8988T (cell line): ENCODE measurements around the gene DCTN2.
"Not testable (repeated sequence)": the region's sequence is repeated elsewhere in the genome, so short reads cannot be mapped to it uniquely, and the experiment has no call there.

Source experiments
- DNase-seq: peaks from one replicate; pipeline ENCODE4 v3.0.0; 2011

Gene DCTN2

DNA sequence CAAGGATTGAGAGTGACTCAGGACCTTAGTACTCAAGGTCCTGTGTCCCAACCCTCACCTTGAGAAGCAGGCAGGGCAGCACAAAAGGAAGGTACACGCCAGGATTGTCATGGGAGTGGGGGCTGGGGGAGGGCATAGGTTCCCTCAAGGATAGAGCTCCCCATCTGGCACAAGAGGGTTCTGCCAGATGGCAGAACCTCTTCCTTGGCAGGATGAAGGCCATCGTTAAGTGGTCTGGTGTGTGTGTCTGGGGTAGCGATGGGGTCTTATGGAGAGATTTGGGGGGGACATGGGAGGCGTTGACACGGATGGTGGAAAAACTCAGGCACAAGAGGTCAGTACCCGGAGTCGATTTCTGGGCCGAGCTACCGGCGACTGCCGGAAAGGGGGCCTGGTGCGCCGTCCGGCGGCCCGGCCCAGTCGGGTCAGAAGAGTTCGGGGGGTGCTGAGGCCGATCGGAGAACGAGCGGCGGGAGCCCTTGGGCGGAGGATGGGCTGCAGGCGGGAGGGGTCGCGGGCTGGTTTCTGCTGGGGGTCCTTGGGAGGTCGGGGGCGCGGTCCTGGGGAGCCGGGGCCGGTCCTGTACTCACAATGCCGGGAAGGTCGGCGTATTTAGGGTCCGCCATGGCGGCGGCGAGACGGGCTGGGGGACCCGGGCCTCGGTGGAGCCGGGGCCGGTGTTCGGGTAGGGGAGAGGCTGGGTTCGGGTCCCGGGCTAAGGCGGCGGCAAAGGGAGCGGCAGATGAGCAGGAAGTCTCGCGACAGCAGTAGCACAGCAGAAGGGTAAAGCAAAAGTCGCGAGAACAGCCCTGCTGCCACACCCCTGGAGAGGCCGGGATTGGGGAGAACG, at the start of gene DCTN2:
DCTN2 (minus strand) TSS at position 755 of the 850 bp plus-strand sequence; CDS start at position 626, 129 bp downstream.
- DNase-seq, result peak; percentile 95

DNA sequence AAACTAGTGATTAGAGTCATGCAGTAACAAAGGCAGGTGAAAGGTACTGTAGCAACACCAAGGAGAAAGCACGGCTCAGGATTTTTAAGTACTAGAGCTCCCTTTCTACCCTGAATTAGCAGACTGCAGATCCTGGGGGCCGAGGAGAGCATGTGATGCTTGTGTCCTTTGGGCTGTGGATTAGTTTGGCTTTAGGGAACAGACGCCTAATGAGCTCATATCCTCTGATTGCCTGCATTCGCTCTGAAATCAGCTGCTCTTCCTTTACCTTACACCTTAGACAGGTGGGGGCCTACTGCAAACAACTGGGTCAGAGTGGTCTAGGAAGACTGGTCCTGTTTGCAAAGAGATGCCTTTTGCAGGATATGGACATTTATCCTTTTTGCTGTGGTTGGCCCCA, 46.2 kb upstream of the DCTN2 start:
- DNase-seq, result no peak

DNA sequence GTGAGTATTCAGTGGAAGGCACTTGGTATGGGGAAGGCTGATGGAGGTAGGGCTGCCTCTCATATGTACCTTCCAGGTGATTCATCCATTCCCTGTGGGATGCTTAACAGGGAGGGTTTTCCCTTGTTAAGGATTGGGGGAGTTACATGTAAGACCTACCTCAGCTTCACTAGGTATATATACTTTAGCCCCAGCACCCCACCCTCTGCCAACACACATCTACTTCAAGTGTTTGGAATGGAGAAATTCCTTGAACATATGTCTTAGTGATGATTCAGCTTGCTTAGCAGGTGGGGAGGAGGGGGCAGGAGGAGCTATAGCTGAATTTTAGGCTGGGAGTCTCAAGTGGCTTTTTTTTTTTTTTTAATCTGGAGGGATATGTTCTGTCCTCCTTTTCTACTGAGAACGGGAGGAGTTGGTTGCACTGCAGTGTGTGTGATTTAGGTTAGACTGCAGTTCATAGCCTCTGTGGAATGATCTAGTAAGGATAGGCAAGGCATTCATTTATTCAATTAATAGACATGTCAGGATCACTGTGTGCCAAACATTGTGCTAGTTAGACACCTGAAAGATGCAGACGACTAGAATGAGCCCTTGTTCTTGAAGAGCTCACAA, 45.7 kb upstream of the DCTN2 start:
- DNase-seq, result no peak

DNA sequence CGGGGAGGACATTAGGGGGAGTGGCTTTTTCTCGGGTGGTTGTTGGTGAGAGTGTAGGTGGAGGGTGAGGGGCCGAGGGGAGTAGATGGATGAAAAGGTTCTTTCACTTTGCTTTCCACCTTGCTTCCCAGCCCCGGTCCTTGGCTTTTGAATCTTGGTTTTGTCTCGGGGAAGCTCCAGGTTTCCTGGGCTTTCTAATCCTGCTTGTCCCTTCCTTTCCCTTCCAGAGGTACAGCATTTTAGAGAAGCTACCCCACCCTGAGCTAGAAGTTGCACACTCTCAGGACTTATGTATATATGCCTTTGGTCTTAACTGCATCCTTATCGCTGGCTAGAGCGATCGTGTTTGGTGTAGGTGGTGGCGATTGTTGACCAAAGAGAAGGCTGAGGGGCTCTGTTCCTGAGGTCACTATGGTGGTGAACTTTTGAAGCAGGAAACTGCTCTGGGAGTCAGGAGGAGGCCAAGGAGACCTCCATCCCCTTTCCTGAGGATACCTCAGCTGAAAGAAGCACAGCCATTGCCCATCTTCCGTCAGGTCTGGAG, 44.9 kb upstream of the DCTN2 start:
- DNase-seq, result no peak

DNA sequence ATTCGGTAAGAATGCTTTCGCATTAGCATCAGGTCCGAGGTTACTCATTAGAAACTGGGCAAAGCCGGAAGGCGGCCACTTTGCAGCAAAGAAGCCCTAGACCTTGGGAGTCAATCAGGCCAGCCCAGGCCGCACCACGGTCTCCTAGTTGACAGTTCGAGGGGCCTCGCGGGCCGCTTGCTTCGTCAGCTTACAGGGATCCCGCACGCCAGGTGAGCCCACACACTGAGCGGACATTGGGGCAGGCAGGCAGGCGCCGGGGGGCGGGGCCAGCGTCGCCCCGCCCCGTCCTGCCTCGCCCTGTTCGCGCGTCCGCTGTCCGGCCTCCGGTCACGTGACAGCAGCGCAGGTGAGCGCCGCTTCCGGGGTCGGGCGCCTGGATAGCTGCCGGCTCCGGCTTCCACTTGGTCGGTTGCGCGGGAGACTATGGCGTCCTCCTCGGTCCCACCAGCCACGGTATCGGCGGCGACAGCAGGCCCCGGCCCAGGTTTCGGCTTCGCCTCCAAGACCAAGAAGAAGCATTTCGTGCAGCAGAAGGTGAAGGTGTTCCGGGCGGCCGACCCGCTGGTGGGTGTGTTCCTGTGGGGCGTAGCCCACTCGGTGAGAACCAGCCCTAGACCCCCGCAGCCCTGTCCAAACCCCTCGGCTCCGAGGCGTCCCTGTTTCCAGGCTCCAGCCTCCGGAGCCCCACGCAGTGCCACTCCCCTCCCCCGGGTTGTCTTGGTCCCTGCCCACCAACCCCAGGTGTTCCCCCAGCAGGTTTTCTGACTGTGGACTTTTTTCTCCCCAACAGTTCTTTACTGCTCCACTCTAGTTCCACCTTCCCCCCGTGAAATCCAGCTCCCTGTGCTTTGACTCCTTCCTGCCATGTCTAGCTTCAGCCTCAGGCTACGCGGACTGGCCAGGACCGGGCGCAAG, 44.1 kb upstream of the DCTN2 start, which contains the start of gene PIP4K2C:
PIP4K2C (plus strand) TSS at position 329 of the 918 bp plus-strand sequence; CDS start at position 427, 98 bp downstream.
- peak; percentile 77 for DNase-seq

DNA sequence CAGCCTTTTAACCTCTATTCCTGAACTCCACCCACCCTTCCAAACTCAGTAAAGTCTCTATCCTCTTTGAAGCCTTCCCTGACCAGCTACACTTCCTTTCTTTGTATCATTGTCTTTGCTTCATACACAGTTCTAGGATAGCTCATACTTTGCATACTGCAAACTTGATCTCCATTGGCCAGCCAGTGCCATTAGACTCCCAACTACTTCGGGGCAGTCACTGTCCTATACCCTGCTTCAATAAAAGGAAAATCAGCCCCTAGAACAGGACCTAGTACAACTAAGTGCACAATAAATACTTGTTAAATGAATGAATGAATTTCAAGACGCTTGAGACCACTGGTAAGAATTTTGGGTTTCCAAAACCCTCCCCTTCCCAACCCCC, 43.5 kb upstream of the DCTN2 start:
- no peak for DNase-seq

DNA sequence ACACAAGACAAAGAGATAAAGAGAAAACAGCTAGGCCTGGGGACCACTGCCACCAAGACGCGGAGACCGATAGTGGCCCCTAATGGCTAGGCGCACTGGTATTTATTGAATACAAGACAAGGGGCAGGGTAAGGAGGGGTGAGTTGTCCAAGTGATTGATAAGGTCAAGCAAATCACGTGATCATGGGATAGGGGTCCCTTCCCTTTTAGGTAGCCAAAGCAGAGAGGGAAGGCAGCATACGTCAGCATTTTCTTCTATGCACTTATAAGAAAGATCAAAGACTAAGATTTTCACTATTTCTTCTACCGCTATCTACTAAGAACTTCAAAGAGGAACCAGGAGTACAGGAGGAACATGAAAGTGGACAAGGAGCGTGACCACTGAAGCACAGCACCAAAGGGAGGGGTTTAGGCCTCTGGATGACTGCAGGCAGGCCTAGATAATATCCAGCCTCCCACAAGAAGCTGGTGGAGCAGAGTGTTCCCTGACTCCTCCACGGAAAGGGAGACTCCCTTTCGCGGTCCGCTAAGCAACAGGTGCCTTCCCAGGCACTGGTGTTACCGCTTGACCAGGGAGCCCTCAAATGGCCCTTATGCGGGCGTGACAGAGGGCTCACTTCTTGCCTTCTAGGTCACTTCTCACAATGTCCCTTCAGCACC, 42.1 kb upstream of the DCTN2 start:
- not testable (repeated sequence) for DNase-seq

DNA sequence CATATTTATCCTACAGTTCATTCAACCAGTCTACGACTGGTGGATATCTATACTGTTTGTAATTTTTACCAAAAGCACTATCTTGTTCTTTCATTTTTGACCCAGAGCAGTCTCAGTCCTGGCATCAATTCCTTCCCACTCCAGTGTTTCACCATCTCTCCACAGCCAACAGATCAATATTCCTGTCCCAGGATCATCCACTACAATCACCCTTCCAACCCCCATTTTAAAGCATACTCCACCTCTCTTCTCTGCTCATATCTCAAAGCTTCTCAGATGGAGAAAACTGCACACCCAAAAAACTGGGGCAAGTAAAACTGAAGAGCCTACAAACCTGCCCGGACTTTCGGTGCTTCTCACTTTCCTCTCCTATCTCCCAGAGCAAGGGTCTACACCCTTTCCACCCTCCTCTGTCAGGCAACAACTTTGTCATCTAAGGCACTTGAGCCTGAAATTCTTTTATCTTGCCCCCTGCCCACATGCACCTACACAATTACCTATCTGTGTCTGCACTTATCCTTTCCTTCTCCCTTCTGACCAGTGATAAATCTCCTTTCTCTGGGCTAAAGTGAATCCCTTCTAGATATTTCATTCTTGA, 39.9 kb upstream of the DCTN2 start:
- no peak for DNase-seq

DNA sequence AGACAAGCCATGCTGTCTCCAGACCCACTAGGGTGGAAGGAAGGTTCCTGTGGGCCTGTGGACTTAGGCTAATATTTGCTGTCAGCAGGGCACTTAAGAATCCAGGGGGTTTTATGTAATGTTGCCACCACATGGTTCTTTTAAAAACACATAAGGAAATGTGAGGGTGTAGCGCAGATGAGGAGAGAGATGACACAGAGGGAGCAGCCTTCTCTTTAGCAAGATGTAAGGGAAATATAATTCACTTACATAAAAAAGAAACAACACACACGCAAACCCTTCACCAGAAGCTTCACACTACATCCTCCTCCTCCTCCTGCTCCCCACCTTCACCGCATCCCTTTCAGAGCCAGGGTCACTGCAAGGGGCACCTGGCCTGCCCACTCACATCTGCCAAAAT, 39.1 kb upstream of the DCTN2 start:
- no peak for DNase-seq

DNA sequence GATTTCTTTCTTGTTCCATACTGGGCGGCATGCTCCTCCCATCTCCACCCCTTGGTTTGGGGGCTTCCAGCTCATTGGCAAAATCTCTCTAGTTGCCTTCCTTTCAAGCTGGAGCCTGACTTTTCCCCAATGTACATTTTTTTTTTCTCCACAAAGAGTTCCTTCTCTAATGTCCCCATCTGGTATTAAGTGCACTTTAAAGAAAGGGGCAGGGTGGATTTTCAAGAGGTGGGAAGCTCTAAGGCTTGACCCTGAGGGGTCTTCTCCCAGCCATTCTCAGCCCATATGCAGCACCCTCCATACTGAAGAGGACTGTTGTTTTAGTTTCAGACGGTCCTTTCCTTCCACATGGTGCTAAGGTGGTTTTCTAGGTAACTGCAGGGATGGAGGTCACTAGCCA, 38.2 kb upstream of the DCTN2 start:
- DNase-seq, result no peak

DNA sequence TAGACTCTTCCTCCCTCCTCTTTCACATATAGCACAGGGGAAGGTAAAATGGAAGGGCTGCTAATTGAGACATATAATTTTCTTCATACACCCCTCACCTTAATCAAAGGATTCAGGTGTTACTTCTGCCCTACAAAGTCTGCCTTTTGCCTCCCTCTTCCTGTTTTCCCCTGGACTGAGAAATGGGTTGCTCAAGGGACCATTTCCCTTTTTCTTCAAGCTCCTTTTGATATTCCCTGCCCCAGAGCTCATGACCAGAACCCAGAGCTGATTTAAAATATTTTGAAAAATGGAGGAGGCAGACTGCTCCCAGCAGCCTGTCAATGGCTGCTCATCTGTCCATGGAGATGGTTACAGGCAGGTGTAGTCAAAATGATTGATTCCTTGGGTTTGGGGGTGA, 37.7 kb upstream of the DCTN2 start:
- no peak for DNase-seq

DNA sequence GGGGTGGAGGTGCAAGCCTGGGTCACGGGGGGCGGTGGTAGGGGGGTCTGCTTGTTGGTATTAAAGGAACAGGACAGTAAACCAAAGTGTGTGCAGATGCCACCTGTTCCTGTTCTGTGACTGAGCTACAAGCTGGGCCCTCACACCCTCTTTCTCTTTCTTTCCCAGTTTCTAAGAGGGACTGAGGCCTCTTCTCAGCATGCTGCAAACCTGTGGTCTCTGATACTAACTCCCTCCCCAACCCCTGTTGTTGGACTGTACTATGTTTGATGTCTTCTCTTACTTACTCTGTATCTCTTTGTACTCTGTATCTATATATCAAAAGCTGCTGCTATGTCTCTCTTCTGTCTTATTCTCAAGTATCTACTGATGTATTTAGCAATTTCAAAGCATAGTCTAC, 37.1 kb upstream of the DCTN2 start:
- DNase-seq, result no peak

DNA sequence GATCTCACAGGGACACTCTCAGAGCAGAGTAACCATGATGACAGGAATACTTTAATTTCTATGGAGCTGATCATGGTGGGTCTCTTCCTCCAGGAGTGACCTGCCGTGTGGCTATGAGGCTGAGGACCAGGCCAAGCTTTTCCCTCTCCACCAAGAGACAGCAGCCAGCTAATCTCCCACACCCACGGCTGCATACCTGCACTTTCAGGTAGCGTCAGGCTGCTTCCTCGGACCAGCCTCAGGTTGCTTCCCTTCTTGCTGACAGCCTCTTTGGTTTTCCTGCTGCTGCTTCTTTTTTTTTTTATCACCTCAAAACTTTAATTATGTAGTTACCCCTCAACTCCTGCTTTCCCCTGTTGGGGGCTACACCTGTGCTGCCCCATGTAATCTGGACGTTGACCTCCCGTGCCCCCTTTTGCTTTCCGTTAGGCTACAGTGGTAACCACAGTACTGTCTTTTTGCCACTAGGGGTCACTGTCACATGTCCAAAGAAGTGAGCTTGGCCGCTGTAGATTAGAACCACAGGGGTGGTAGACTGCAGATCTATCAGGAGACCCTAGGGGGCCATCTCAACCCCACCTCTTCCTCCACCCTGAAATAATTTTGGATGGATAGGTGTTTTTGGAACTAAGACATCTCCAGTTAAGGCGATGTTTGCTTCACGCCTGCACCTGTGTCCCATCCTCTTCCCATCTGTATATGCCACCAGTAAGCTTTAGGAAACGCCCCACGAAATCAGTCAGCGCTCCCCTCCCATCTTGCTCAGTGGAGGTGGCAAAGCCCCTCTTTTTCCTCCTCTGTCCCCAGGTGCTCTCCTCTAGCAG, 36.2 kb upstream of the DCTN2 start:
- DNase-seq, result peak; percentile 84

DNA sequence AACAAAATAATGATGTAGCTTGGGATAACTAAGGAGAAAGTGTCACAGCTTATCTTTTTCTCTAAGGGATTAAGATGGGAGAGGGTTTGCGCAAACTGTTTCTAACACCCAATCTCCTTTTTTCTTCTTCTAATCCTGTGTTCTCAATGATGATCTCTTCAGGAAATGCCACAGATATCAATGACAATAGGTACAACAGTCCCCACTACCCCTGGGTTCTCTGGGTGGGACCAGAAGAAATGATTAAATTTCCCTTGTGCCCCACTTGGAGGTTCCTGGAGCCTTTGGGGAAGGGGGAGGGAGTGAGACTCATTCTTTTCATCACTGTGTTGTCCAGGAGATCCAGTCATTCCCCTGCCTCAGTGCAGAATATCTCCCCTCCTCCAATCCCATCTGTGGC, 35.4 kb upstream of the DCTN2 start:
- no peak for DNase-seq

DNA sequence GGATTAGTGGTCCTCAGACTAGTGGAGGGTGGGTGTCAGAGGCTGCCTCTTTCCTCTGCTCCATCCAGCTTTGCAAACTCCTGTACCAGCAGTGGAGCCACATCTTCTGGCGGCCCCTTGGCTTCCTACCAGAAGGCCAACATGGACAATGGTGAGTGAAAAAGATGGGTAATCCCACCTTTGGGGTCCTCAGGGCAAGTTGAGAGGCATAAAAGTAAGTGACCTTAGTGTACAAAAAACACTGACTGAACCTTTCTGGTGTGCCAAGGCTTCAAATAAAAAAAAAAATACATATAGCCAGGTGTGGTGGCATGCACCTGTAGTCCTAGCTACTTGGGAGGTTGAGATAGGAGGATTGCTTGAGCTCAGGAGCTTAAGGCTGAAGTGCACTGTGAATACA, 34.8 kb upstream of the DCTN2 start:
- DNase-seq, result no peak

DNA sequence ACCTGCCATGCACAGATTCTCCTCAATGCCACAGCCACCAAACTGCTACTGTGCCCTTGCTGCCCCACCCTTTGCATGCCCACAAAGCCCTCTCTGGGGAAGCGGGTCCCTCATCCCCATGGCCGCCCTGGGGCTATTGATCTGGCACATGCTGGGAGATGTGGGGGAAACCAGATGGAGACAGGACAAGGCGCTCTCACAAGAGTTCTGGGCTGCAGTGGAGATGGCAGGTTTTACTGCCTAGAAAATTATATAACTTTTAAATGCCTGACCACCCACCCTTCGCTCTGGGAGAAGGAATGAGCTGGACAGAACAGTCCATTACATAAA, 33.4 kb upstream of the DCTN2 start:
- DNase-seq, result no peak

DNA sequence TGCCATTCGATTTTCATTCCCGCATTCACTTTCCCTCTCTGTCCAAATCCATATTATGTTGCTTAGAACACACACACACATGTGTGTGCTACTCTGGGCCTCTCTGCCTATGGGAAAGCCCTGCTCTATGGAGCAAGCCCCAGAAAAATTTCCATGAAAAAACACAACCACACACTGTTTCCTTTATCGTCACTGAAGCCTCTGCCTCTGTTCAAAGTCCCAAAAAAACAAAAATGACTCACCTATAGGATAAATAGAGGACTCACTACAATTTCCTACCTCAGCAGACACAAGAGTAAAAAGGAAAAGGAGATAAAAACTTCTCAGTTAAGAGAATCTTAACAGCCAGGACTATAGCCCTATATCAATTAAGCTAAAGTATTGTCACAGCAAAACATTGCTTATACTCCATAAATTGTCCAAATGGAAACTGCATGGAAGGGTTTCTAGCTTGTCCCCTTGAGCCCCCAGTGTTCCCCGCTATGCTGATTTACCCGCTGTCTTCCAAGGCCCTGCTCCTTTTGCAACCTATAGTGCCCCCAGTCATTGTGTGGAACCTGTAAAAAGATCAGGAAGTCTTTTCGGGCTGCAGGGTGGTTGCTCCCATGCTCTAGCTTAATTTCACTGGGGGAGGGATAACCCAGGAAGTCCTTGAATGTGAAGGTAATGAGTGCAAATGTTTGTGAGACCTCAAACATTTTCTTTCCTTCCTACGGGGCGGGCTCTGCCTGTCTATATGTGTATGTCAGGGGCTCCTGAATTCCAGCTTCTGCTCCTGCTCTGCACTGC, 32.9 kb upstream of the DCTN2 start:
- no peak for DNase-seq

DNA sequence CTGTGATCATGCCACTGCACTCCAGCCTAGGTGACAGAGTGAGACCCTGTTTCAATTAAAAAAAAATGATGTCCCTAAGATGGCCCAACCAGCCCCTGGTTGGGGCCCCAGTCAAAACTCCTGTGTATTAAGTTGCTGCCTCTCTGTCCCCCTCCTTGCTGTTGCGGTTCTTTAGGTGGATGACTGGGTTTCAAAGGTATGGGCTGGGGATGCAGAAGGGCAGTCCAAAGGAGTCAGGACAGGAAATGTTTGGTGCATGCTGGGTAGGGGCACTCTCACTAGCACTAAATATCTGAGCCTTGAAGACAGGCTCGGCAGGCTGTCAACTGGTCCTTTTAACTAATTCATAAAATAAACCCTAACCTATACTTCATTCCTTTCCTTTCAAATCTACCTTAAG, 32.0 kb upstream of the DCTN2 start:
- DNase-seq, result no peak

DNA sequence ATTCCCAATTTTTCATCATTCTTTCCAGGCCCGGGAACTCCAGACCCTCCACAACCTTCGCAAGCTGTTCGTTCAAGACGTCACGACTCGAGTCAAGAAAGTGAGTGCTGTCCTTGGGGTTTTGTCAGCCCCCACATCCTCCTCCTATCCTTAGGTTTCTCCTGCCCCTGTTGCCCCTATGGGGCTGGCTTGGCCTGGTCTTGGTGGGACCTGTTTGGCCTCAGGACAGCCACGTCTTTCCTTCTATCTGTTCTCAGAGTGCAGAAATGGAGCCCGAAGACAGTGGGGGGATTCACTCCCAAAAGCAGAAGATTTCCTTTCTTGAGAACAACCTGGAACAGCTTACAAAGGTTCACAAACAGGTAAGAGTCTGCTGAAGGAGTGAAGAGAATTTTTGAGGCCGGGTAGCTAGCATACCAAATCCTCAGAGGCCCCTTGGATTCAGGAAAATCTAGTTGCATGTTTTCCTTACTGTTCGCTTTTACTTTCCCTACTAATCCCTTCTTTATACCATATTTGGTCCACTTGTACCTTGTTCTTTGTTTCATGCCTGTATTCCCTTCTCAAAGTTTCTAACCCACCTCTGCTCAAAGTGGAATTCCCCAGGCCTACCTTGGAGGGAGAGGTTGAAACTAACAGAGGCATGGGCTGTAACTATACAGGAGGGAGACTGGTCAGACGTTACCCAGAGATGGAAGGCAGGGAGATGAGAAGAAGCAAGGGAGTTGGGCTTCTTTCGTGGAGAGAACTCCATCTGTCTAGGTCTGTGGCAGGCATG, 31.2 kb upstream of the DCTN2 start:
- no peak for DNase-seq
